Spinal cord (tissue), 10 donors: ENCODE data around the gene RBM39. TPM values are rescaled to one million over a fixed set of nuclear protein-coding genes. Genes with fewer than 3 reads are reported as not detected.
"Not testable (repeated sequence)": the region's sequence is repeated elsewhere in the genome, so short reads cannot be mapped to it uniquely, and the experiment has no call there.

Source experiments
- DNase-seq, 6 donors: peaks; one replicate each; pipeline versions ENCODE4 v3.0.0 to v3.0.0-alpha.2; 2013 to 2015; ENCODE audit warnings: low spot score in 6 of 6, low read depth in 4 of 6
- H3K27ac ChIP-seq: one replicate; pipeline ENCODE4 v1.5.1; 2013; ENCODE audit warnings: low read depth, low read length, control low read depth
- H3K27me3 ChIP-seq: one replicate; pipeline ENCODE4 v1.6.1; 2013; ENCODE audit warnings: low read length; ENCODE audit not compliant: control insufficient read depth, insufficient read depth
- H3K36me3 ChIP-seq: one replicate; pipeline ENCODE4 v1.6.1; 2013; ENCODE audit warnings: low read length; ENCODE audit not compliant: control insufficient read depth, insufficient read depth
- H3K4me1 ChIP-seq: one replicate; pipeline ENCODE4 v1.6.1; 2013; ENCODE audit warnings: low read length; ENCODE audit not compliant: control insufficient read depth, insufficient read depth
- H3K4me3 ChIP-seq: one replicate; pipeline ENCODE4 v1.5.1; 2013; ENCODE audit warnings: low read depth, low read length, control low read depth
- H3K9me3 ChIP-seq: one replicate; pipeline ENCODE4 v1.6.1; 2013; ENCODE audit warnings: low read length; ENCODE audit not compliant: control insufficient read depth, insufficient read depth
- WGBS: methylation state at CpG from one replicate; pipeline ENCODE4 v1.1.5; 2013; ENCODE audit warnings: missing lambda C conversion rate; ENCODE audit not compliant: insufficient coverage; 5-methylcytosine and 5-hydroxymethylcytosine counted together
- polyA plus RNA-seq, 2 donors: library from polyadenylated mRNA; unstranded; fragments of 120-200 nt; gene quantifications; one replicate each; pipeline ENCODE4 v1.2.1, GENCODE V29; 2013; ENCODE audit not compliant: insufficient read length in 2 of 2
- total RNA-seq, 2 donors: library from RNA; depleted of rRNA in 1 of 2; stranded (reverse); fragments of 120-200 nt in 1 of 2; fragments of >200 nt in 1 of 2; gene quantifications; one replicate each; pipeline versions ENCODE4 v1.2.3 to v1.2.4, GENCODE V29; 2013 to 2014
- donor health status: healthy.

Gene RBM39
- total and polyA plus RNA-seq, 4 donors = 289 to 441 (median 352) TPM

DNA sequence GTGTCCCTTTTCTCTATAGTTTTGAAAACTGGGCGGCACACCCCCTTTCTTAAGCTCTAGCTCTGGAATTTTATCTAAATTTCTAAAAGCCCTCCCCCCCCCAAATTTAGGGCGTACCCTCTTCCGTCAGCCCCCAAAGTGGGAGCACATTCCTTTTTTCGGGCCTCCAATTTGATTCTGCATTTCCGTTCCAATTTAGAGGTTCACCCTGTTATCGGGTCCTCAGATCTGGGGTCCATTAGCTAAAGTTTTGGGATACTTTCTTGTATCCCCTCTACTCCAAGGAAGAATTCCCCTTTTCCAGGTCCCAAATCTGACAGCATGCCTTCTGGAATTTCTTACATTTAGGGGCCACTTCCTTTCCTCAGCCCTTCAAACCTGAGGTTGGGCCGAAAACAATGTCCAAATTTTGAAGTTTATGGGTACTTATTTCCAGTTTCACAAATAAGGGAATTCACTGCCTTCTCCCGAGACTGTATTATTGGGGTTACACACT lies 30.6 kb upstream of the RBM39 start:
- H3K27me3 ChIP-seq = no peaks in the 10 kb centered on the region
- 5% methylated on average over 4 of the region's 8 CpGs for WGBS
- no peak for DNase-seq
- H3K4me3 ChIP-seq = peak overlapping the region; percentile 84
- no peaks in the 10 kb centered on the region for H3K9me3 ChIP-seq
- no peaks in the 10 kb centered on the region for H3K36me3 ChIP-seq
- H3K27ac ChIP-seq = peak overlapping the region; percentile 87
- peaks cover 6% of the 10 kb centered on the region for H3K4me1 ChIP-seq

DNA sequence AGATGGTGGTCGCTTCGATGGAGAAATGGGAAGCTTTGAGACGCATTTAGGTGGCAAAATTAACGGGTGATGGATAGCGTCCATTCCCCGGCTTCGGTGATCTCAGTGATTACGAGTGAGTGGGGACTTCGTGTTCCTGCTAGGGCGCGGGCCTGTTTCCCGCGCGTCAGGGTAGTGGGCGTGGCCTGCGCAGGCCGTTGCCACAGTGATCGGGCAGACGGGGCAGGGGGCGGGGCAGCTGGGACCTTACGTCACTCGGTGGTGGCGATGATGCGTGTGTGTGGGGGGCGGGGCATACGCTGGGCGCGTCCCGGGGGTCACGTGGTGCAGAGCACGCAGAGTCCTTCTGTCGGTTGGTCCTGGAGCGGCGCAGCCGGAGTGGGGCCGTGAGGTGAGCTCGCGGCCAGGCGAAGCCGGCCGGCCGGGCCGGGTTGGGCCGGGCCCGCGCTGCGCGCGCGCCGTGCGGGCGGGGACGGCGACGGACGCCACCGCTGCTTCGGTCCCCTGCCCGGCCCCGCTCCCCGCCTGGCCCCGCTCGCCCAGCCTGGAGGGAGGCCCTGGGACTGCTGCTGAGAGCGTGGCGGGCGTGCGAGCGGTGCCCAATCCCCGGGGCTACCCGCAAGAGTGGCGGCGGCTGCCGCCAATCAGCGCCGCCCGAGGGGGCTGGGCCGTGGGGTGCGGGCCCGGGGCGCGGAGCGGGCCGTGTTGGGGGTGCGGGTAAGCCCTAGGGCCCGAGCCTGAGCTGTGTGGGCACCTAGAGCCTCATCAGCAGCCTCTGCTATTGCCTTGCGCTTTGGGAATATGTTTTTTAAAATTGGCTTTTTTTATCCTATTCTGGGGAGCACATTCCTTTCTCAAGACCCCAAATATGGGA lies 29.9 kb upstream of the RBM39 start, which contains the start of gene PHF20:
TSS of gene PHF20 (plus strand) at position 327 of the 874 bp plus-strand sequence. CDS start 29,508 bp downstream, outside the sequence.
- Histone ChIP-seq H3K27ac (peak within 1 kb of the TSS; percentile 87), H3K9me3 (no peaks in the 10 kb centered on the region), H3K36me3 (no peaks in the 10 kb centered on the region), H3K4me3 (peak within 1 kb of the TSS; percentile 84), H3K4me1 (peaks cover 6% of the 10 kb centered on the region), H3K27me3 (no peaks in the 10 kb centered on the region)
- DNase-seq = peak; percentile 76 to 99 (median 91)
- 1% methylated on average over 86 of the region's 87 CpGs for WGBS

DNA sequence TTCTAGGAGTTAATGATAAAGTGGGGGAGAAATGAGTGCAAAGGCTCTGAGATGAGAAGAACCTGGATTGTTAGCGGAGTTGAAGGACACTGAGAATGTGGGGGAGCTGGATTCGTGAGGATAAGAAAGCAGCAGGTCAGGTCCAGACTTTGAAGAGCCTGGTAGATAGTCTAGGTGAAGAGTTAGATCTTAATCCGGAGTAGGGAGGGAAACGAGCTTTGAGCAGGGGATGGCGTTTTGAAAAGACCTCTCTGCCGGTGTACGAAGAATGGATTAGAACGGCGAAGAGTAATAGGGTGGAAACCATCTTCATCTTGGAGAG lies 29.3 kb upstream of the RBM39 start:
- H3K4me3 ChIP-seq = peak overlapping the region; percentile 40
- H3K27ac ChIP-seq = peak overlapping the region; percentile 80
- H3K4me1 ChIP-seq = peaks cover 6% of the 10 kb centered on the region
- WGBS = 70% methylated on average over 9 of the region's 9 CpGs
- H3K9me3 ChIP-seq = no peaks in the 10 kb centered on the region
- DNase-seq = no peak
- no peaks in the 10 kb centered on the region for H3K36me3 ChIP-seq
- no peaks in the 10 kb centered on the region for H3K27me3 ChIP-seq

DNA sequence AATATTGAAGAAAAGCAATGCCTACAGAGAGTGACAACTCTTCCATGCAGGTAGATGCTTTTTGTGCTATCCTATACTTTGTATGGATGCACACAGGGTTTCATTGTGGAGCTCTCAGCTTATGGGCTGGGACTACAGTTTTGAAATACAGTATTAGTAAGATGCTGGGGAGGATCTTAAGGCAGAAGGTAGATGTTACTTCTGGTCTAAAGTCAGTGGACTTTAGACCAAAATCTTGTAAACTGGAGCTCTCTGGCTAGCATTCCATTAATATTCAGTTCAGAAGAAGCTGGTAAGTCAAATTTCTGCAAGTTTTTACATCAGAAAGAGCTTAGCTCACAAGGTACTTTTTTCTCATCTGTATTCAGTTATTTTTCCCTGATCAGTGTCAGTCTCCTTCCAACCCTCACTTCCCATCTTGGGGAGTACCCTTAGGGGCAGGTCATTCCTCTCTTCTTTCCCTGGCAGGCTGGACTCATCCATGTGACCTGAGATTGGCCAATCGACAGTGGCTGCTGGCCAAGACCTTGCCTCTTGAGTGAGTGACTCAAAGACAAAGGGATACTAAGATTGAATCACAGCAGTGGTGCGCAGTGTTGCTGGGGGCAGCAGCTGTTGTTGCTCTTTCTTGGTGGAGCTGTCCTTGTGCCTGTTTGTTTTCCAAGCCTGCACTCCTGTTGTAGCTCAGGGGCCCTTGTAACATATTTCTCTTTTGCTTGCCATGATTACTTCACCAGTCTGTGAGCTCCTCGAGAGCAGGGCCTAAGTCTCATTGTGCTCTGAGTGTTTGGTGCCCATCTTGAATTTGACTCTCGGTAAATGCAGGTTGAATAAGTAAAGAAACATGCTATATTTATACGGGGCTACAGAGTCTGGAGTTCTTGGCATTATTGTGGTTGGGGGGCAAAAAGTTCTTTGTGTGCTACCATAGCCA lies 26.9 kb upstream of the RBM39 start:
- H3K9me3 ChIP-seq = no peaks in the 10 kb centered on the region
- WGBS = 20% methylated on average over 3 of the region's 5 CpGs
- H3K27ac ChIP-seq = peak overlapping the region; percentile 79
- peaks cover 6% of the 10 kb centered on the region for H3K4me1 ChIP-seq
- H3K27me3 ChIP-seq = no peaks in the 10 kb centered on the region
- H3K4me3 ChIP-seq = no peak overlapping the region
- peak in 4 of 6 donors; percentile 39 to 86 (median 70) for DNase-seq
- H3K36me3 ChIP-seq = no peaks in the 10 kb centered on the region

DNA sequence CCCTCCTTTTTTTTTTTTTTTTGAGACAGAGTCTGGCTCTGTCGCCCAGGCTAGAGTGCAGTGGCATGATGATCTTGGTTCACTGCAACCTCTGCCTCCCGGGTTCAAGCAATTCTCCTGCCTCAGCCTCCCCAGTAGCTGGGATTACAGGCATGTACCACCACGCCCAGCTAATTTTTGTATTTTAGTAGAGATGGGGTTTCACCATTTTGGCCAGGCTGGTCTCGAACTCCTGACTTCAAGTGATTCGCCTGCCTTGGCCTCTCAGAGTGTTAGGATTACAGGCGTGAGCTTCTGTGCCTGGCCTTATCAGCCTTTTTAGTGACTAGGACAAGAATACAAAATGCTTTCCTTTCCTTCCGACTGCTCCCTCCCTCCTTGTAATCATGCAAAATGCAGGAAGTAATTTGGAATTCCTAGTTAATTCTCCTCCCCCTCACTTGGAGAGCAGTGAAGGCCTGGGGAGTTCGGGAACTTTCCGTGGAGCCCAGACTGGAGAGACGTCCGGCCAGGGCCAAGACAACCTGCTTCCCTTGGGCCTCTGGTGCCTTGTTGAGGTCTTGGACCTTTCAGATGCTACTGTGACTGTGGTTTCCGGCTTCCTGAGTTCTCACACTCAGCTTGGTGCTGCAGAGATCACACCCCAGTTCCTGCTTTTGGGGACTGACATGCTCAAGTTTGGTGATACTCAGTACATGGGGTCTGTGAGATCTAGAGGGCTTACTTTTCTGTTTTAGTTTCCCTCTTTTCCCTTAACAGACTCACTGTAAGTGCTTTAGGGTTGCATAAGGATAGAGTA lies 25.8 kb upstream of the RBM39 start:
- Histone ChIP-seq H3K27ac (peak overlapping the region; percentile 79), H3K27me3 (no peaks in the 10 kb centered on the region), H3K4me1 (peaks cover 6% of the 10 kb centered on the region), H3K4me3 (no peak overlapping the region), H3K36me3 (no peaks in the 10 kb centered on the region), H3K9me3 (no peaks in the 10 kb centered on the region)
- DNase-seq = peak in 1 of 6 donors; percentile 26
- 85% methylated on average over 9 of the region's 12 CpGs for WGBS

DNA sequence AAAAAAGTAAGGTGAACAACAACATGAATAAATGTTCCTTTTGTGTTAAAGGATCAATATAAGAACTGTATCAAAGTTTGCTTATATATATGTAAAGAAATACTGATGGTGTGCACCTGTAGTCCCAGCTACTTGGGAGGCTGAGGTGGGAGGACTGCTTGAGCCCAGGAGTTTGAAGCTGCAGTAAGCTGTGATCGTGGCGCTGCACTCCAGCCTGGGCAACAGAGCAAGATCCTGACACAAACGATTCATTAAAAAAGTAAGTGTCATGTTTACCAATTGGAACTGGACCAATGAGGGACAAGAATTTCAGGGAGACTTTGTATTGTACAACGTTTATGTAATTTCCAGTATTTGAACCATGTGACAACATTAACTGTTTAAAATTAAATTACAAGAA lies 24.8 kb upstream of the RBM39 start:
- no peak overlapping the region for H3K27ac ChIP-seq
- 100% methylated on average over 3 of the region's 4 CpGs for WGBS
- H3K36me3 ChIP-seq = no peaks in the 10 kb centered on the region
- H3K4me3 ChIP-seq = no peak overlapping the region
- H3K9me3 ChIP-seq = no peaks in the 10 kb centered on the region
- DNase-seq = no peak
- H3K4me1 ChIP-seq = peaks cover 6% of the 10 kb centered on the region
- H3K27me3 ChIP-seq = no peaks in the 10 kb centered on the region

DNA sequence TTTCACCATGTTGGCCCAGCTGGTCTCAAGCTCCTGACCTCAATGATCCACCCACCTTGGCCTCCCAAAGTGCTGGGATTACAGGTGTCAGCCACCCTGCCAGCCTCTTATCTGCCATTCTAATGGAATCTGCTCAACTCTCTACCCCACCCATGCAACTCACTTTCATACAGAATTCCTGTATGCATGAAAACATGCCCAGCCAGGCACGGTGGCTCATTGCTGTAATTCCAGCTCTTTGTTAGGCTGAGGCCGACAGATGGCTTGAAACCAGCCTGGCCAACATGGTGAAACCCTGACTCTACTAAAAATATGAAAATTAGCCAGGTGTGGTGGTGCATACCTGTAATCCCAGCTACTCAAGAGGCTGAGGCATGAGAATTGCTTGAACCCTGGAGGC lies 22.9 kb upstream of the RBM39 start:
- not testable (repeated sequence) for DNase-seq, H3K27me3 ChIP-seq, H3K4me1 ChIP-seq, H3K27ac ChIP-seq, H3K4me3 ChIP-seq, H3K9me3 ChIP-seq, H3K36me3 ChIP-seq
- WGBS = 80% methylated on average over 2 of the region's 2 CpGs

DNA sequence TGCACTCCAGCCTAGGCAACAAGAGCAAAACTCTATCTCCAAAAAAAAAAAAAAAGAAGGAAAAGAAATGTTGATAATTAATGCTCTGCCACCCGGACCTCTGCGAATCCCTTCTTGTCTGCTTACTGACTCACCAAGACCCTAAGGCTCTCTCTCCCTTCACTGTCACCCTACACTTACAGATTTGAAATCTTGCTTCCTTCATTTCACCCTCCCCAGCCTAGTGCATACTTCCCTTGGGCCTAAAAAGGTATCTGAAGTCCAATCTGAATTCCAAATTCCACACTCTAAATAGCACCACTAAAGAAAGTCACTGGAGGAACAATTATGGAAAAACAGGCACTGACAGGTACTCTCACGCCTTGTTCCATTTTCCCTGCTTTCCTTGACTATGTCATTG lies 20.4 kb upstream of the RBM39 start:
- Histone ChIP-seq H3K27me3 (no peaks in the 10 kb centered on the region), H3K36me3 (no peaks in the 10 kb centered on the region), H3K9me3 (no peaks in the 10 kb centered on the region), H3K27ac (no peak overlapping the region), H3K4me3 (no peak overlapping the region), H3K4me1 (no peaks in the 10 kb centered on the region)
- WGBS = 90% methylated on average over 2 of the region's 3 CpGs
- no peak for DNase-seq

DNA sequence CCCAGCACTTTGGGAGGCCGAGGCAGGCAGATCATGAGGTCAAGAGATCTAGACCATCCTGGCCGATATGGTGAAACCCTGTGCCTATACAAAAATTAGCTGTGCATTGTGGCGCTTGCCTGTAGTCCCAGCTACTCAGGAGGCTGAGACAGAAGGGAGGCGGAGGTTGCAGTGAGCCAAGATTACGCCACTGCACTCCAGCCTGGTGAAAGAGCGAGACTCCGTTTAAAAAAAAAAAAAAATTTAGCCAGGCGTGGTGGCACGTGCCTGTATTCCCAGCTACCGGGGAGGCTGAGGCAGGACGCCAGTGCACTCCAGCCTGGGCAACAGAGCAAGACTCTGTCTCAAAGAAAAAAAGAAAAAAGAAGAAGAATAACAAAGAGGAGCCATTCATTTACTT lies 19.5 kb upstream of the RBM39 start:
- not testable (repeated sequence) for H3K36me3 ChIP-seq, H3K4me1 ChIP-seq, H3K4me3 ChIP-seq, H3K27me3 ChIP-seq, H3K9me3 ChIP-seq, DNase-seq, H3K27ac ChIP-seq
- WGBS = 91% methylated on average over 6 of the region's 11 CpGs
